IPS-20b (cell line): ENCODE measurements around the gene SFXN3.

Source experiments
- H3K27ac ChIP-seq: one replicate; pipeline ENCODE4 v1.5.1; 2013; ENCODE audit warnings: low read length
- H3K27me3 ChIP-seq: 2 replicates; pipeline ENCODE4 v1.6.1; 2013; ENCODE audit warnings: mild to moderate bottlenecking, low read length, inconsistent platforms; ENCODE audit not compliant: insufficient read depth
- H3K36me3 ChIP-seq: 2 replicates; pipeline ENCODE4 v1.6.1; 2013; ENCODE audit warnings: low read depth, mild to moderate bottlenecking, inconsistent platforms, low read length, moderate library complexity; ENCODE audit not compliant: insufficient read depth
- H3K4me1 ChIP-seq: 2 replicates; pipeline ENCODE4 v1.6.1; 2013; ENCODE audit warnings: mild to moderate bottlenecking, control low read depth, inconsistent platforms, low read length, moderate library complexity; ENCODE audit not compliant: insufficient read depth
- H3K4me3 ChIP-seq: 2 replicates; pipeline ENCODE4 v1.5.1; 2013; ENCODE audit warnings: mild to moderate bottlenecking, low read length, inconsistent platforms
- H3K9ac ChIP-seq: 2 replicates; pipeline ENCODE4 v1.6.1; 2013; ENCODE audit warnings: low read depth, mild to moderate bottlenecking, inconsistent platforms, low read length, moderate library complexity
- H3K9me3 ChIP-seq: 2 replicates; pipeline ENCODE4 v1.6.1; 2013; ENCODE audit warnings: mild to moderate bottlenecking, low read depth, low read length, inconsistent platforms; ENCODE audit not compliant: insufficient read depth

Gene SFXN3

DNA sequence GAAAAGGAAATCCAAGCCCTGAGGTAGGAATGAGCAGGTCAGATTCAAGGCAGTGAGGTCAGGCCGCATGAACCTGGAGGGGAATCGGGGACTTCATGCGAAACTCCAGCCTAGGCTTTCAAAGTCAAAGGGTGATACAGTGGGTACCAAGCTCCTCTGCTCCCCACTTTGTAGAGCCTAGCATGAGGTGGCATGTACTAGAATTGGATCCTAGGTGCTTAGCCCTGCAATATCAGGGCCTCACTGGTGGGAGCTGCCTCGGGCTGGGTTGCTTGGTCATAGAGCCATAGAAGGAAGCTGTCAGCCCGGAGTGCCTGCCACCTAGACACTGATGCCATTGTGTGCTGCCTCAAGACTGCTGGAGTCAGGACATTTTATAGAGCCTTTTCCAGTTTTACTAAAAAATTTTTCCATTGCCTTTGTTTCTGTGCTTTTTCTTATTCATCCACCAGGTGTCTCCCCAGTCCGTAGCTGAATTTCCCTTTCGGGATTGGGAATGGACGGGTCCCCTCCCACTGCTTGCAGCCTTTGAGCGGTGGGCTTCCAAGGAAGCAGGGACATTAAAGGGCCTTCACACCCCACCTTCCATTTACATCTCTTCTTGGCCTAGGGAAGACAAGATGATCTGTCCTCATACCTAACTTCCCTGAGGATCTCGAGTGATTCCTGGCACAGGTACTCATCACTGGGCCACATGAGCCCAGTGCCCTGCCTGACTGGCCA, 36.9 kb upstream of the SFXN3 start:
- no peak overlapping the region for H3K27ac ChIP-seq
- H3K4me3 ChIP-seq: no peak overlapping the region
- H3K4me1 ChIP-seq: peaks cover 16% of the 10 kb centered on the region
- H3K36me3 ChIP-seq: peaks cover 53% of the 10 kb centered on the region
- no peak overlapping the region for H3K9ac ChIP-seq
- H3K9me3 ChIP-seq: no peaks in the 10 kb centered on the region
- H3K27me3 ChIP-seq: no peaks in the 10 kb centered on the region

DNA sequence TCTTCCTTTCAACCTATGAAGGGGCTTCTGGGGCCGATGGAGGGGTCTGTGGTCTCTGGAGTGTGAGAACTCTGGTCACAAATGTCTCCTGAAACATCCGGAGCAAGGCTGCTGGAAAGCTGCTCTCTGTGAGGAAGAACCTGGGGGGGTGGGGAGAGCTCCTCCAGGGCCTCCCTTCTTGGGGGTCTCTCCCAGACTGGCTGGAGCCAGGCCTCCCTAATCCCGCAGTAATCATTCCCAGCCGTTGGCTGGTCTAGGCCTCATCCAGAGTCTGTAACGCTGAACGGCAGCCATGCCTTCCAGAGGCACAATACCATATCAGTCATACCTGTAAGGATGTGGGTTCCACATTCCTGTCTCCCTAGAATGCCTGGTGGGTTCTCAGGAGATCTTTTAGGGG, 35.9 kb upstream of the SFXN3 start:
- H3K27me3 ChIP-seq: no peaks in the 10 kb centered on the region
- H3K9me3 ChIP-seq: no peaks in the 10 kb centered on the region
- H3K27ac ChIP-seq: no peak overlapping the region
- peaks cover 43% of the 10 kb centered on the region for H3K36me3 ChIP-seq
- H3K4me3 ChIP-seq: no peak overlapping the region
- H3K4me1 ChIP-seq: peaks cover 16% of the 10 kb centered on the region
- H3K9ac ChIP-seq: no peak overlapping the region

DNA sequence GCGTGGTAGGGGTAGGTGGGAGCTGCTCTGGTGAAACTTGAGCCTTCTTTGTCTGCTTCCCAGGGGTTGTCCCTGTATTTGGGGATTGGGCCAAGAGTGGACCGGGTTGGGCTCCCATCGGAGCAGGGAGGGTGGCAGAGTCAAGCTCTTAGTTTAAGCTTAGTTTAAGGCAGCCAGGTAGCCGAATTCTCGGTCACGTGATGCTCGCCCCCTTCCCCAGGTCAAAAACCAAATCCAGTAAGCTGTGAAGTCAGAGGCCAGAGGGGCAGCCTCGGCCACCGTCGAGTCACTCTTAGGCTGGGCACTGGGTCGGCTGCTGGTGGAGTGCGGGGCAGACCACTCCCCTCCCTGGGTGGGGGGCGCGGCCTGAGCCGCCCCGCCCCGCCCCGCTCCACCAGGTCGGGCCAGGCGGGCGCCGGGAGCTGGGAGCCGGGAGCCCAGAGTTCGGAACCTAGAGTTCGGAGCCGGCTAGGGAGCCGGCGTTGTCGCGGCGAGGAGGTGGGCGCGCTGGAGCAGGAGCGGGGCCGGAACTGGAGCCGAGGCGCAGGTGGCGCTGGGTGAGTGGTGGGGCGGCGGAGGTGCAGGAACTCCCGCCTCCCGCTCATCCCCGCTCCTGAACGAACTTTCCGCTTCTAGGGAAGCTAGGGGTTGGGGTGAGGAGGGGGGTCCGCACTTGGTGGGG, 34.2 kb upstream of the SFXN3 start:
- Histone ChIP-seq H3K27ac (peak overlapping the region; percentile 73), H3K4me1 (peaks cover 26% of the 10 kb centered on the region), H3K9ac (peak overlapping the region; percentile 78; the same call in 1 of the 2 replicates), H3K36me3 (peaks cover 28% of the 10 kb centered on the region), H3K9me3 (no peaks in the 10 kb centered on the region), H3K27me3 (no peaks in the 10 kb centered on the region), H3K4me3 (peak overlapping the region; percentile 72)

DNA sequence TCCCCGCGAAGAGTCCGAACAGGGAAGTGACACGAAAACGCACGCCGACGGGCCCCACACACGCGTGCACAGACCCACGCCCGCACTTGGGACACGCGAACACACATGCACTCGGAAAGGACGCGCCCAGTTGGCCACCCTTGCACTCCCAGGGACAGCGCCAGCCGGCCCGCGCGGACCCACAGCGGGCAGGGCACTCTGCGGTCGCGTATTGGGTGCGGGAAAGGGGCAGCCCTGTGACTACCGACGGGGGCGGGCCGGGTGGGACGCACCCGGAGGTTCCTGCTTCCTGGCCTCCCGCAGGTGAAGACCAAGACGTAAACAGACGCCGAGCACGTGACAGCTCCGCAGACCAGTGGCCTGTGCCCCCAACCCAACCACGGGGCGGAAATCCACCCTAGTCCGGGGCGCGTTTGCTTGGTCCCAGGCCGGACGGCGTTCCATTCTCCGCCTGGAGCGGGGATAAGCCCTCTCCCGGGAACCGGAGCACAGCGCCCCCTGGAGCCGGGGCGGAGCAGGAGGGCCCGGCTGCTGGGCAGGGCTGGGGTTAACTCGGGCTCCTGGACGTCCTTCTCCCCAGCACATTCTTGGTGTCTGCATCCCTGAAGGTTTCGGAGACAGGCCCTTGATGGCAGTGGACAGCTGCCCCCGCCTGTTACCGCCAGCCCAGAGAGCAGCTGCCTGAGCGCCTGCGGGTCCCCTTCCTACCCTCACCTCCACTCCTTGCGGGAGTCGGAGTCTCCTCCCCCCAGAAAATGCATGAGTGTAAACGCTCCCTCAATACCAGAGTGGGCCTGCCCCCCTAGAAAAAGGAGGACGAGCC, 33.5 kb upstream of the SFXN3 start:
- H3K4me3 ChIP-seq: peak overlapping the region; percentile 72
- no peaks in the 10 kb centered on the region for H3K9me3 ChIP-seq
- peaks cover 26% of the 10 kb centered on the region for H3K36me3 ChIP-seq
- H3K4me1 ChIP-seq: peaks cover 26% of the 10 kb centered on the region
- peak overlapping the region; percentile 78; the same call in 1 of the 2 replicates for H3K9ac ChIP-seq
- peak overlapping the region; percentile 62 for H3K27ac ChIP-seq
- no peaks in the 10 kb centered on the region for H3K27me3 ChIP-seq

DNA sequence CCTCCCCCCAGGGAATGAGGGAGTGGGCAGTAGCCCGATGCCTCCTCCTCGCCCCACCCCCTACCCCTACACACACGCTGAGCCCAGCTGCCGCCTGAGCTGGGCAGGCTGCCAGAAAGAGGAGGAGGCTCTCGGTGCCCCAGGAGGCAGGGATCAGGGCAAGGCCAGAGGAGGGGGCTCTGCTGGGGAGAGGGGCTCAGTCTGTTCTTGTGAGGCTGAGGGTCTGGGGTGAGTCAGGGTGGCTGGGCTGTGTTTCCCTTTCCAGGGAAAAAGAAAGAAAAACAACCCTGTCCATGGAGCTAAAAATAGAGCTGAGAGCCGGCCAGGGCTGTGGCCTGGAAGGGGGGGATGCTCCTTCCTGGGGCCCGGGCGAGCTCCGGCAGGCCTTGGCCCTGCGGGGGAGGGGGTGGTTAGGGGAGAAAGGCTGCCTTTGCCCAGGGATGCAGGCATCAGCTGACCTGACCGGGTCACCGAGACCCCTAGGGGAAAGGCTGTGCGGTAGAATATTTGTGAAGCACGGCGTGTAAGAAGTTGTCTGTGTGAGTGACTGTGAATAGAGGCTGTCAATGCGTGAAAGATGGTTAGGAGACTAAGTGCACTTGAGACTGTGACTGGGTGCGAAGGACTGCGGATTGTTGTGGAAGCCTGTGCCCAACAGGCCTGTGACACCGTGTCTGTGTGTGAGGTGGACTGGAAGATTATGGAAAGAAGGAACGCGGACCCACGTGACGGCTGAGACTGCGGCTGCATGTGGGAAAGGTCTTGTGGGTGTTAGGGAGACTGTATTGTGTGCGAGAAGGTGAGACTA, 32.6 kb upstream of the SFXN3 start:
- peaks cover 26% of the 10 kb centered on the region for H3K4me1 ChIP-seq
- peaks cover 25% of the 10 kb centered on the region for H3K36me3 ChIP-seq
- no peaks in the 10 kb centered on the region for H3K9me3 ChIP-seq
- H3K9ac ChIP-seq: peak overlapping the region; percentile 78
- peak overlapping the region; percentile 62 for H3K27ac ChIP-seq
- H3K4me3 ChIP-seq: peak overlapping the region; percentile 72
- H3K27me3 ChIP-seq: no peaks in the 10 kb centered on the region

DNA sequence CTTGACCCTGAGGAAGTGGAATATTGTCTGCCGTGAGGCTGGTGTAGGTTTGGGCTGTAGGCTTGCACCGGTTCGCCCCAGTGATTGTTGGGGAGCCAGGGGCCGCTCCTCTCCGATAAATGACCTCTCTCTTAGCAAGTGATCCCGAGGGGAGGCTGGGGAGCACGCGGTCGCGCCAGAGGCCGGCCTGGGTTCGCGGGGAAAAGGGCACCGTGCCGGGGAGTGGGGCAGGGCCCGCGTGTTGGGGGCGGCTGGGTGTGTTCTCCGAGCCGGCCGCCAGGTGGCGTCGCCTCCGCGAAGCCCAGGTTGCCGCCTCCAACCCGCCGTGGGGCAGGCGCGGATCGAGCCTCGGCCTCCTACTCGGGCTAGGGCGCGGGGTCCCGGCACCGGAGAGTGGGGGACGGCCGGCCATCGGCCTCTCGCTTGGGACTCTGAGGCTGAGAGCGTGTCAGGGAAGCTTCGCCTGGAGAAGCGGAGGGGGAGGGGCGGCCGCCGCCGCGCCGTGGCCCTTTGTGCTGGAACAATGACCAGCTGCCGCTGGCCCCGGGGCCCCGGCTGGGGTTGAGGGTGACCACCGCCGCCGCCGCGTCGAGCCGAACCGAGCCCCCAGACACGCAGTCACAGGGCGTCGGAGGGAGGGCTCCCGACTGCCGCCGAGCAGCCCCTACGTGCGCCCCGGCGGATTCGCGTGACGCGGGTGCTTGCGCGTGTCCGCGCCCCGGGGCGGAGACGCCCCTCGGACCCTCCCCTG, 31.9 kb upstream of the SFXN3 start:
- no peaks in the 10 kb centered on the region for H3K9me3 ChIP-seq
- no peaks in the 10 kb centered on the region for H3K27me3 ChIP-seq
- H3K4me1 ChIP-seq: peaks cover 26% of the 10 kb centered on the region
- H3K27ac ChIP-seq: peak overlapping the region; percentile 62
- peaks cover 25% of the 10 kb centered on the region for H3K36me3 ChIP-seq
- H3K4me3 ChIP-seq: peak overlapping the region; percentile 72
- peak overlapping the region; percentile 78 for H3K9ac ChIP-seq

DNA sequence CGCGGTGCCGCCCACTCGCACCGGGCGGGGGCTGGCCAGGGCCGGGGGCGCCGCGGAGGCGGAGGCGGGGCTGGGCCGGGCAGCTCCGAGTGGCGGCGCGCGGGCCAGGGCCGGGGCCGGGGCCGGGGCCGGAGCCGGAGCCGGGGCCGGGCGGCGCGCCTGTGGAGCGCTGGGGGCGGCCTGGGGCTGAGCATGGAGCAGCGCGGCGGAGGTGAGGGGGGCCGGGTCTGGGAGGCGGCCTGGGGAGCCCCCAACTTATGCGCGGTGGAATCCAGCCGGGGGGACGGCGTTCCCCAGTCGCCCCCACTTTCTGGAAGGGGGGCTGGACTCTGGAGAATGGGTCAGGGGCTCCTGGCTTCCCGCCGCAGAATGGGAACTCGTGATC, 31.3 kb upstream of the SFXN3 start, which contains the start of gene LZTS2:
TSS of gene LZTS2 (plus strand) at position 67 of the 385 bp plus-strand sequence. CDS start 2,731 bp downstream, outside the sequence.
- H3K27me3 ChIP-seq: no peaks in the 10 kb centered on the region
- peaks cover 25% of the 10 kb centered on the region for H3K36me3 ChIP-seq
- peaks cover 23% of the 10 kb centered on the region for H3K4me1 ChIP-seq
- no peaks in the 10 kb centered on the region for H3K9me3 ChIP-seq
- H3K27ac ChIP-seq: peak within 1 kb of the TSS; percentile 81
- peak within 1 kb of the TSS; percentile 99 for H3K9ac ChIP-seq
- peak within 1 kb of the TSS; percentile 96 for H3K4me3 ChIP-seq

DNA sequence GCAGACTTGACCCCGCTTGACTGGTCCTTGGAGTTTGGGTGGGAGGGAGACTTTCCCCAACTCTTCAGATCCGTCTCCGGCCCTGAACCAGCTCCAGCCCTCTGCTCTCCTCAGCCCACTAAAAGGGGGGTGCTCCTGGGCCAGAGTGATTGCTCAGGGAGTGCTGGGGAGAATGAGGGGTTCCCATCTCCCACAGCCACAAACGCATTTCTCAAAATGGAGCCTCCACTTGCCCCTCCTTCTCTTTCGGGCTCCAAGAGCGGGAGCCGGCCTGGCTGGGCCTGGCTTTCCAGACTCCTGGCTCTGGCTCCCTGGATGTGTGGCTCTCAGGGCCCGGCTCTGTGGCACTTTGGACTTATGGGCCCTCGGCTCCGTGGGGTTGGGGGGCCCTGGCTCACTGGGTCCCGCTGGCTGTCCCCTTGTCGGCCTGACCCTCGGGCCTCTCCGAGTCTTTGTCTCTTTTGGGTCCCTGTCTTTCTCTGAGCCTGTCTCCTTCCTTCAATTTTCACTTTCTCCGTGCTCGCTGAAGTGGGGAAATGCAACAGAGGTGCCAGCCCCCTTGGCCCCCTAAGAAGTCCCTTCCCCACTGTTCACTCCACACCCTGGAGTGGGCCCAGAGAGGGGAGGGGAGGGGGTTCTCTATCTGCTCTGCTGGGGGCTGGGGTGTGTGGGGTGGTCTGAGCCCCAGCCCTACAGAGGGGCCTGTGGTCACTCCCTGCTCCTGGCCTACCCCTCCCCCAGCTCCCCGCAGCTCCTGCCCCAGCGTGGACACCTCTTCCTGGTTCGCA, 30.7 kb upstream of the SFXN3 start:
- Histone ChIP-seq H3K9ac (peak overlapping the region; percentile 99), H3K4me1 (peaks cover 20% of the 10 kb centered on the region), H3K36me3 (peaks cover 26% of the 10 kb centered on the region), H3K27ac (peak overlapping the region; percentile 81), H3K27me3 (no peaks in the 10 kb centered on the region), H3K9me3 (no peaks in the 10 kb centered on the region), H3K4me3 (peak overlapping the region; percentile 96)

DNA sequence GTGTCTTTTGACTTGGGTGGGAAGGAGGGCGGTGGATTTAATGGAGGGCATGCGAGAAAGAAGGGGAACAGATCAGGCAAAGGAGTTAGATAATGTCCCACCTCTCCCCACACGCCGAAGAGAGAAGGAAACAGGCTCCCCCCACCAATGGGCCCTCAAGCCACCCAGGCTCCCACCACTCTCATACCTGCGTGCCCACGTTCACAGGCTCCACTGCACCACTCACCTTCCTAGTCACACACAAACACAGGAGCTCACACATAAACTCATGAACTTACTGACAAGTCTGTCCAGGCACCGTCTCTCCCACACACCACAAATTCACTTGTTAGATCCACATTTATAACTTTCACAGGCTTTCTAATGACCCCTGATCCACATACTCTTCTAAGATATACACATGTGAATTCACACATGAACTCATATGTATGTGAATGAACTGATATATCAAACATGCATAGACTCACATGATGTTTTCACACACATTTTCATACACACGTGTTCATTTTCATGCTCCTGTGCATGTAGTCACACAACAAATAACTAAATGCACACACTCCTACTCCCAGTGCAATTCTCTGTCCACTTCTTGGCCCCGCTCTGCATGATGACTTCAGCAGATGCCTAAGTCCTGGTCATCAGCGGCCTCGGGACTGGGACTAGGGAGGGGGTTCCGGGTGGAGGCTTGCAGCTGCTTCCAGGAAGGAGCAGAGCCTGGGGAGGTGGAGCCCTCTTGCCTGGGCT, 29.9 kb upstream of the SFXN3 start:
- Histone ChIP-seq H3K4me3 (peak overlapping the region; percentile 96), H3K27ac (peak overlapping the region; percentile 81), H3K4me1 (peaks cover 20% of the 10 kb centered on the region), H3K9ac (peak overlapping the region; percentile 99; the same call in 1 of the 2 replicates), H3K27me3 (no peaks in the 10 kb centered on the region), H3K36me3 (peaks cover 33% of the 10 kb centered on the region), H3K9me3 (no peaks in the 10 kb centered on the region)
